GM18867 (cell line): Measurements from ENCODE around the gene CLASP1.

Experiments
- ATAC-seq: cut with Tn5 transposase; IDR thresholded peaks from one replicate; pipeline ENCODE4 v1.9.1; 2021; ENCODE audit warnings: mild to moderate bottlenecking, moderate library complexity; ENCODE audit not compliant: unreplicated experiment

Gene CLASP1

DNA sequence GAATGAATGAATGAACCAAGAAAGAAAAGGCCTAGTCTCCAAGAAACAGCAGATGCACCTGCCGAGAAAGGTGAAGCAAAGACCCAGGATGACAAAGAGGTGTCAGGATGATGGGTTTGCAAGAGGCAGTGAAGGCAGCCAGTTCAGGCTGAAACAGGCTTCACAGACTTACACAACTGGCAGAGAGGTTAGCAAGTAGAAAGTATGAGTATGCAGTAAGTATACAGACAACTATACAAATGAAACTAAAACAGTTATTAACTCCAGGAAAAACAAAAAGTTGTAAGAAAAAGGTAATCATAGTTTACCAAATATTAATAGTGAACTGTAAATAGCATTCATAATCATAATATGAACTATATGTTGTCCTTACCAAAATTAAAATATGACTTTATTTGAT is 138.4 kb downstream of the CLASP1 start:
- no peak for ATAC-seq

DNA sequence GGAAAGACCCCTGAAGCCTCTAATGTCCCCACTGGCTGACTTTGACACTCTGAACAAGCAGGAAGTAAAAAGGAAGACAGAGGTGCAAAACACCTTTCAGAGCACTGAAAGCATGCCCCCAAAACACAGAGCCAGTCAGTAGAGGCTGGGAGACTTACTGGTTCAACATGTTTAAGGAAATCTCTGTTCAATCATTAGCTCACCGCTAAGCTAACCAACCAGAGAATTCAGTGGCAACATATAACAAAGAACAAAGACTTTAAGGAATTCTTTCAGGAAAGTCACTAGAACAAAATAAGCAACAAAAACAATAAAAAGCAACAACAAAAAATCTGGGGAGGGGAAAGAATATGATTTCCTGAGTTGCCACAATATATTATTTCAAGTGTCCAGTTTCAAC is 142.6 kb downstream of the CLASP1 start:
- no peak for ATAC-seq

DNA sequence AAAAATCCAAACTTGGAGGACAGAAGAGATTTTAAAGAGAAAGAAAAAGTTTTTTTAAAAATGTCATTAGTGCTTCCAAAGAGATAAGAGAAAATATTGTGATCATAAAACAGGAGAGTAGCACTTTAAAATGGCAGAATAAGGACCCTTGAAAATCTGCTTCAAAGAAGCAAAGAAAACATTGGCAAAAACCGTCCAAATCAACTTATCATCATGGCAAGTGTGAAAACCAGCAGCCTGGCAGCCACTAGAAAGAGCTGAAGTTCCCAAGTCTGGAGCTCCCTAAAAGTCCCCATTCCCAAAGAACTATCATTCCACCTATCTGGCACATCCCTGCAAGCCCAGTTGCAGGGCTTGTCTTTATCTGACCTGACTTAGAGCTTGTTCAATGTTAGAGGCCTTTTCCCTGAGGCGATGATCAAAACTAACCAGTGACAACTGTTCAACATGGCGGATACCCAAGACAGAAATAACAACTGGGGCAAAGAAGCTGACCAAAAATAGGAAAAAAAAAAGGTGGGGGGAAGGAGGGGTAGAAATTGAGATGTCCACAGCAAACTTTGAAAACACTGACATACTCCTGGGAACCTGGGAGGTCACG is 143.2 kb downstream of the CLASP1 start:
- ATAC-seq = no peak

DNA sequence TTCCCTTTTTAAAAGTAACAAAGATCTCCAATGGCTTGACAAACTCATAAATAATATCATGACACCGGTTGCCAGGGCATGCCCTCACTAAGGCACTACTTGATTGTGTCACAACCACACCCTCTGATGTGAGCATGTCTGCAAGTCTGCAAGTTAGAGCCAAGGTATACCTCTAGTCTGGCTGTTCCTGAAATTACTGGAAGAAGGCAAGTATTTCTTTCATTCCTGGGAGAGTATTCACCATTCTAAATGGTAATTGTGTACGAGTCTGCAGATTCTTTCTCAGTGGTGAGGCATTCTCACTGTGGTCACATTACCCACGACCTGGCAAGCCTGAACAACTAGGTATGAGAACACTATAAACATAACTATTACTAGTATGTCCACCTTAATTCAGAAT is 144.3 kb downstream of the CLASP1 start:
- no peak for ATAC-seq

DNA sequence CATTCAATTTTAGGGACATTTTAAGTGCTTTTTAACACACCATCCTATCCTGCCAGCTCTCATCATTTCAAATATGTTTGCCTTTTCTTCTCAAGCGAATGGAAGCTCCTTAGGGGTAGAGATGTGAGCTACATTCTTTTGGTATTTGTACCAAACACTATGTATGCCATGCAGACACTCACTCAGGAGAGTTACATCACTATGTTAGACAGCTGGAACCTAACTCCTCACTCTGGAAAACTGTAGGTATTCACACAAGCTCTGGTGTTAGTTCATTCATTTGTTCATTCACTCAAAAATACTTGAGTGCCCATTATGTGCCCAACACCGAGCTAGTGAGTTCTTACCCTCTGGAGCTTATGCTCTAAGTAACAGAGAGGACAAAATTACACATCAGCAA is 144.9 kb downstream of the CLASP1 start:
- ATAC-seq = no peak

DNA sequence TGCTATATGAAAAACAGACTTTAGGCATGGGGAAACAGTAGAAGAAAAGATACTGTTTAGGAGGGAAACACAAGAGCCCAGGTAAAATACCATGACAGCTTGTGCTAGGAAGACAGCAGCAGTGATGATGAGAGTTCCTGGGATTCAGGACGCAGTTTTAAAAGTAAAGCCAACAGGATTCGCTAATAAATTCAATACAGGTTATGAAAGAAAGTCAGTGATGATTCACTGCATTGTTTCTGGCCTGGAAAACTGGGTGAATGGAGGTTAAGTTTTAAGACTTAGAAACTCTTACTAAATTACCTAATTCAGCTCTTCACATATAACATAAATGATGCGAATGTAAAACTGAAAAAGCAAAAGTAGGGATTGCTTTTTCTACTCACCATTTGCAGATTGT is 146.5 kb downstream of the CLASP1 start:
- ATAC-seq = no peak

DNA sequence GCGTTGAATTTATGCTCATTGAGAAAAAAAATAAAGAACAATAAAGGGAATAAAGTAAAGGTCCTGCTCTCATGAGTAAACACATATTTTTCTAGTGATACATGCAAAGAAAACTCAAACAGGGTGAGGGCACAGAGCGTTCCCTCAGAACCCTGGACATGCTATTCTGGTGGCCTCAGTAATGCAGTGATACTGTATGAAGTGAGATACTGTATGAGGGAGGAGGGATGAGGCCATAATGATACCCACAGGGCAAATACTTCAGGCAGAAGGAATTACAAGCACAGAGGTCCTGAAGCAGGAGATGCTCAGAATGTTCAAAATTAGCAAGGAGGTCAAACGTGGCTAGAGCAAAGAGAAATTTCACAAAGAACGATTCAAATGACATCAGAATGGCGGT is 147.0 kb downstream of the CLASP1 start:
- ATAC-seq = no peak

DNA sequence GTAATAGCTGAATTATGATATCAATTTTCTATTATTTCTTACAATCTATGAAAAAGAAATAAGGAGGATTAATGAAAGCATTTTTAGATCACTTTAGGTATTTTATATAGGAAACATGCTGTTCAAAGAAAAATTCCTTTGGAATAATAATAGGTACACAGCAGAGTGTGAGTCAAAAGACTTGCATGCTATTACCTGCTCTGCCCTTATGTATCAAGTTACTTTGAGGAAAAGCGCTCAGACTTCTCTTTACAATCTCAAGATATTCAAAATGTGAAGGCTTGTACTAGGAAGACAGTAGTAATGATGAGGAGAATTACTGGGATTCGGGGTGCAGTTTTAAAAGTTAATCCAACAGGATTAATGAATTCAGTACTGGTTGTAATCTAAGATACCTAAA is 147.7 kb downstream of the CLASP1 start:
- no peak for ATAC-seq

DNA sequence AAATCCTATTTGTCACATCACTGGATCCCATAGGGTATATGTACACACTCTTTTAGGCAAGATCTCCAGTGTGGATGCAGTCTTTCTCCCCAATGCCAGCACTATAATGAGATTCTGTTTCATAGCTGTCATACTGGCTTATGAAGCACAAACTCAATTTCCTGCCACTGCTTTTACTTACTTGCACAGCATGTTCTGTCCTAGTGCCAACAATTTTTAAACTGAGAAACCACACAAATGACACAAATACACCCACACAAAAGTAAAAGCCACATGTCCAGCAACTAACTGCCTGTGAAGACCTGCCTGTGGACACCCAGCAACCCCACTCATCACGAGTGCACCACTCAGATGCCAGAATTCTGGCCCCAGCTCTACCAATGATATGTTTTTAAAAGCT is 148.2 kb downstream of the CLASP1 start:
- peak; percentile 51 for ATAC-seq

DNA sequence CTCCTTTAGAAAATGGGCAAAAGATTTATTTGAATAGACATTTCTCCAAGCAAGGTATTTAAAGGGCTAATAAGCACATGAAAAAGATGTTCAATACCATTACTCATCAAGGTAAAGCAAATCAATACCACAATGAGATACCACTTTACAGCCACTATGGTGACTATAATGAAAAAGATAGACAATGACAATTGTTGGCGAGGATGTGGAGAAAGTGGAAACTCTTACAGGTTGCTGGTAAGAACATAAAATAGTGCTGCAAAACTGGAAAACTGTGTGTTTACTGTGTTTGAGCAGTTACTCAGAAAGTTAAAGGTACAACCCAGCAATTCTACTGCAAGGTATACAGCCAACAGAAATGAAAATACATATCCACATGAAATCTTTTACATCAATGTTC is 150.5 kb downstream of the CLASP1 start:
- ATAC-seq = no peak

DNA sequence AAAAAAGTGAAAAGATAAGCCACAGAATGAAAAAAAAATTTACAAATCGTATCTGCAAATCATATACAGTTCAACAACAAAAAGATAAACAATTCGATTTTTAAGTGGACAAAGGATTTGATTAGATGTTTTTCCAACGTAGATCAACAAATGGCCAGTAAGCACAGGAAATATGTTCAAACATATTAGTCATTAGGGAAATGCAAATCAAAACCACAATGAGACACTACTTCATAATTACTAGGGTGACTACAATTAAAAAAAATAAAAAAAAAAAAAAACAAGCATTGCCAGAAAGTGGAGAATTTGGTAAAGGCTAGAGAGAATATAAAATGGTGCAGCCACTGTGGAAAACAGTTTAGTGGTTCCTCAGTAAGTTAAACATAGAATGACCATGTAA is 156.9 kb downstream of the CLASP1 start:
- no peak for ATAC-seq

DNA sequence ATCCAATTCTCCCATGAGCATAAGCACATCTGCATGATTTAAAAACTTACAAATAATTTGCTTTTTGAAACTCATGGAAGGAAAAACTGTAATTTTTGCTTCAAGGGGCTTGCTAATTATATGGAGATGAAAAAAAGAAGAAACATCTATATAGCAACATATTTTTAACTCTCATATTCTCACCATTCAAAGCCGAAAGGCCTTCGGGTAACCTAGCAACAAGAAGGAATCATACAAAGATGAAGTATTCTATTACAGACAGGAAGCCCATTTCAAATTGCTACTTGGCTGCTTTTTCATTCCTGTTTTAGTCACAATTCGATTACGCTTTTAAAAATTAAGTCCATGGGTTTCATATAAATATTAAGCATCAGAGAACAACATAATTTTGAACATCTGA is 157.7 kb downstream of the CLASP1 start:
- ATAC-seq = no peak

DNA sequence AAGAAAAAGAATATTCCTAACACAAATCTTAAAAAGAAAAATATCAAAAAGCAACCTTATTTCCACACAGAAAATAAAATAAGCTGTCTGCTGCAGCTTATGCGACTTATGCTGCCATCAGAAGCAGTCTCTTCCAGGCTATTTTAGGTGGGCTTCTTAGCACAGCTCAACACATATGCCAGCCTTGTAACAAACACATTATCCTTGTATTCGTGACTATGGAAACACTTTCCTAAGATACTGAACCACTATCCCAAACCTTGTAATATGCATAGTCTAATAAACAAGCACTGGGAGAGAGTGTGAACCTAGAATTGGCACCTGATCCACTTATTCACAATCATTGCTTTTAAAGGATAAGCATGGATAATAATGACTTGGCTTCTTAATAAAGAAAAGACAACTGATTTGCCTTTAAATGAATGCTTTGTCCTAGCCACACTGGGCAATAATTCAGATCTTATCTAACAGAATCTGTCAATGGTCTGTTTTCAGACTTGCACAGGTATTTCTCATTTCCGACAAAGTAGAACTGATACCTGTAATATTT is 158.6 kb downstream of the CLASP1 start:
- no peak for ATAC-seq

DNA sequence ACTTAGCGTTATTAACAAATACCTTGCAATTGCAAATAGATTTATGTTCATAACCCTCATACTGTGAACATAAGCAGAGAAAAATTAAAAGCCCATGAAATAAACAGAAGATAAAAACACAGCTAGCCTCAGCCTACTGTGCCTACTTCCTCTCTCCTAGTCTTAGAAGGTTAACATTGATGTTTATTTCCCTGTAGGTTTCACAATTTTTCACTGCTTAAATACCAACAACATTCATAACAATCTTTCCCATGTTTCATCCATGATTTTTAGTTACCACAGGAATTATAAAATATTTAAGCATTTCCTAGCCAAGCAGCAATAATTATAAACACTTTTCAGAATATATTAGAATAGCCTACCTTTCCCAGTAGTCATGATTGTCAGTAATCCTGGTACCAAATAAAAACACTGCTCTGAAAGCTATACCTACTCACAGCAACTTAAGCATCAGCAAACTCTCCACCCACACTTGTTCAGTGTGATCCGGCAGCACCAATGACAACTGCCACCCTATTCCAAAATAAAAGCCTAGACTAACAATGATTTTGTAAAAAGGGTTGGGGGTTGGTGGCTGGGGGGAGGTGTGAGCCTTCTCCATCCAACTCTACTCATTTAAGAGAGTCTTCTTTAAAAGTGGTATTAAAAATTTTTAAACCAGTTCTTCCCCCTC is 159.2 kb downstream of the CLASP1 start:
- ATAC-seq = no peak

DNA sequence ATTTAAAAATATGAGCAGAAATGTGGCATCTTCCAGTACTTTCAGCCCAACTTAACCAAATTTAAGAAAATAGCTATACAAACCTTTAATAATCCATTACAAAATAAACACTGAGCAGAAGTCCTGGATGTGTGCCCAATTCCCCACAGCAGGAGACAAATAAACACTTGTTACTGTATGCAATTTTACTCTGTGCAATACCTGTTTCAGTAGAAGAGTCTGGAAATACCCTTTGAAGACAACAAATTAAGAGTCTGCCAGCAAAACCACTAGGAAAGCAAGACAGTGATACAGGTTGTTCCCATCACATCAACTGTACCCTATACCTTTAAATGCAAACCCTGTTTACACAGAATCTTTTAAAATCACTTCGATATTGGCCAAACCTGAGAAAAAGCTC is 160.0 kb downstream of the CLASP1 start:
- peak; percentile 62 for ATAC-seq

DNA sequence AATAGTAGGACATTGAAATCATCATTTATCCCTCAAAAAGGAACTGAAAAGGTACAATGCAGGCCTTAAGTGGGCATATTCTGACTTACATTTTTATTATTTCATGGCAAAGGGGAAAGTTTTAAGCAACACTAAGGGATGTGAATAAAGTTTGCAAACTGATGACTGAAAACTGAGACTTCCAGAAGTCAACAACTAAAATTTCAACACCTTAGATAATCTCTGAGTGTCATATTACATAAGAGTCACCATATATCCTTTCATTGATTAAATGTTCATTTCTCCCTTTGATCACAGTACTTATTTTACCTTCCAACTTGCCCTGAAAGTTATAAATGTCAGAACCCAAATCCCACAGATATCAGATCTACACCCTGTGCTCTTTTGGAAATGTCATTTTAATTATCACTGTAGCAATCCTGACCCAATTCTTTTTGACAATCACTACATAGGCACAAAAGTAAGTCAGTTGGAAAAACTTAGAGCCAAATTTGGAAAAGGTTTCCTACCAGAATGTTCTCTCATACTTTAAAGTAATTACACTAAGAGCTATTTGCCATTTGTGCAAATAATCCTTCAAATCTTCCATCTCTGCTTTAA is 163.0 kb downstream of the CLASP1 start:
- no peak for ATAC-seq

DNA sequence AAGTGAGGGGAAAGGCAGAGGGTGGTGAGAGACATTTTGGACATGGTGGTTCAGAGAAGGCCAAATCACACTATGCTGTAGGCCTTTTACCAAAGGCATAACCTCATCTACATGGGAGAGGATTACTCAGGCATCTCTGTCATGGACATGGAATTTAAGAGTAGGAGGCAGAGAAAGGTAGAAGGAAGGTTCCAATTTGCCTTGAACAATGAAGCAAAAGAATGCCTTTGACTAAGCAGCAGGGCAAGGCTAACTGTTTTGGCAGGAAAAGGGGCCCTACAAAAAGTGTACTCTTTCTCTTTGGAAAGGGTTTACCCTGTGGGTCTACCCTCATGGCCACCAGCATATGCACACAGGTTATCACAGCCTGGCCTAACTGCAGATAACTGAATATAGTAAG is 164.2 kb downstream of the CLASP1 start:
- no peak for ATAC-seq

DNA sequence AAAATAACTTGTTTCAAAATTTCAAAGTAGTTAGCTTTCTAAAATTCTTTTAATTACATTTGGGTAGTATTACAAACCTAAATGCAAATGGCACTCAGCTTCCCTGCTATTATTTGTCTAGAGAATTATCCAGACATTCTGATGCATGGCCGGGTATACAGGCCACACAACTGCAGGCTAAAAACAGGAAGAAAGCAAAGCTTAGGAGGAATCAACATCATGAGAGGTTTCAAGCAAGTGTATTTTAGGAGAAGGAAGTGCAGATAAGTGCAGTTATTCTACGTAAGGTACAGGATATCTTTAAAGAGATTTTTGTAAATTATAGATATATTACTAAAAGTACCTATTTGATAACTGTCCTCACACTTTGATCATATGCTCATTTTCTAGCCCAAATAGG is 165.4 kb downstream of the CLASP1 start:
- ATAC-seq = no peak

DNA sequence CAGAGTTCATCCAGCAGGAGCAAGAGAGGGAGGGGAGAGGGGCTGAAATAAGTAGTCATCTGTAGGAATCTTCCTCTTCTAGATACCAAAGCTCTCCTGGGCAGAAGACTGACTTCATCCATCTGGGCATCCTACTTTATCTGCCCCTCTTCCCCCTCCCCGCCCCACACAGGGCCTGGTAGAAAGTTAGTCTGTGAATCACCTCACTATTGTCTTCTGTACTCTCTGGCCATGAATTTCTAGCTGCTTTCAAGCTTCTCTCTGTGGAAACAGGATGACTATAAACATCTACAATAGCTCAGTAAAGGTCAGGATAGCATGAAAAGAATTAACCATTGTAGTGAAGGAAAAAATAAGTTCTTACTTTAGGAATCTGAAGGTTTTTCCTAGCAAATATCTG is 166.2 kb downstream of the CLASP1 start:
- no peak for ATAC-seq

DNA sequence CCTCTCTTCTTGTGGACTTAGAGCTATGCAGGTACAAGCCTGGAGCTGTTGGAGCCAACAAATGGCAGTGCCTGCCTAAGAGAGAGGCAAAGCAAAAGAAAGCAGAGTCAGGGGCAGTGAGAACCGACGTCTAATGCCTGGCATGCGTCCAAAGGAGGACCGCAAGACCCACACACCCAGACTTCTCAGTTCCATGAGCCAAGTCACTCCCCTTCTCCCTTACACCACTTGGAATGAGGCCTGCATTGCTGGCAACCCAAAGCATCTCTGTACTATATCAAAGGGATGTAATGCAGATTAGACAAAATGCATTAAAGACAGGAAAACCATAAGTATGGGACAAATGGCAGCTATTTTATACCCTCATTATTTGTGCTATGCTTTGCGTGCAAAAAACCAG is 168.4 kb downstream of the CLASP1 start:
- no peak for ATAC-seq

DNA sequence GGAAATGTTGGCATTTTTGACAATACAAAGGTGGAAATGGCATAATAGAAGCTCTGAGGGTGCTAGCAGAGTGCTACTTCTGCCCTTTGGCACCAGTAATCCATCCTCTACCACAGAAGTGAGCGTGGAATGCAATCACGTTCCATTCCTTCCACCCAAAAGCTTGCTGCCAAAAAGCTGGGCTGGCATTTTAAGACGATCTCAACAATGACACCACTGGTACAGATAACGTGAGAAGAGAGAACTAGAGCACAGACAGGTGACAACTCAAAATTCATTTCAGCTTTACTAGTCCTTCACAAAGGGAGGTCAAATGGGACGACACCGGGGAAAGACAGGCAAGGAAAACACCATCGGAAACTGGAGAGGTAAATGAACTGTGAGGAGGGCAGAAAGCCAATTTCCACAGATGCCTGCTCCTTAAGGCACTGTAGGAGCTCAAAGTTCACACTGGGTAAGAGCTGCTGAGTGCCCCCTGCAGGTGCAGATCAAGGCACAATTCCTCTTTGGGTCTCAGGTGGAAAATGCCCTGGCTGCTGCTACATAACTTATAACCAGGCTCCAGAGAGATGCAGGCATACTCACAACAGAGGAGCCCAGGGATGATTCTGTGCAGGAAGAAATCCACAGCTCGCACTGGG is 169.3 kb downstream of the CLASP1 start:
- no peak for ATAC-seq
